PC-9 (cell line): ENCODE measurements around the gene RIPK3.

ENCODE experiments used
- CTCF ChIP-seq: fragments of 200-600 bp; sonication (generic); conservative IDR thresholded peaks from 2 replicates; pipeline ENCODE4 v1.6.1; 2017; ENCODE audit warnings: mixed run types, antibody characterized with exemption, mild to moderate bottlenecking, moderate library complexity
- EZH2 ChIP-seq: fragments of 200-600 bp; sonication (generic); IDR thresholded peaks from 2 replicates; pipeline ENCODE4 v1.8.0; 2017; ENCODE audit warnings: antibody characterized with exemption, low read depth

- TF ChIP-seq CTCF: no peak
- no peak for TF ChIP-seq EZH2
Measured at GRCh38 chr14:24321212-24321975, 18.4 kb downstream of the RIPK3 start.
